Mammary epithelial cell (primary cell): ENCODE data around the gene HOXD12.

Source experiments
- CTCF ChIP-seq, 2 donors: IDR thresholded peaks in 1 of 2; conservative IDR thresholded peaks in 1 of 2; 2 replicates each; pipeline ENCODE4 v1.5.1; 2011 to 2012; ENCODE audit warnings: inconsistent platforms in 2 of 2, low read length in 2 of 2, mild to moderate bottlenecking in 2 of 2, control low read depth in 1 of 2, low read depth in 1 of 2; ENCODE audit not compliant: insufficient read depth in 1 of 2; ENCODE audit errors: extremely low read depth in 1 of 2
- EZH2 ChIP-seq: IDR thresholded peaks from 2 replicates; pipeline ENCODE4 v1.6.1; 2012; ENCODE audit warnings: low read length, inconsistent platforms, borderline replicate concordance

GRCh38 chr2:176139661-176140512, 40.3 kb downstream of the HOXD12 start:
- TF ChIP-seq CTCF (conservative IDR thresholded peaks at IDR 0.05 in 1 of 2, IDR thresholded peaks at IDR 0.05 in 1 of 2; ENCODE audit: extremely low read depth in 1 of 2, insufficient read depth in 1 of 2, low read depth in 1 of 2, low read length in 2 of 2) (no peak), EZH2 (no peak)
